GM13976 (cell line): ENCODE data around the gene SYNJ2.

Experiments used
- DNase-seq: peaks from one replicate; pipeline ENCODE4 v3.0.0; 2012; ENCODE audit warnings: low spot score
- CTCF ChIP-seq: IDR thresholded peaks from 2 replicates; pipeline ENCODE4 v1.5.1; 2012; ENCODE audit warnings: borderline replicate concordance, mild to moderate bottlenecking; ENCODE audit not compliant: insufficient read depth; ENCODE audit errors: extremely low read depth, missing control alignments, control extremely low read depth
- in situ Hi-C: fragments of 300-500 bp; cut with MboI; formaldehyde crosslinking; loops from one replicate; pipeline ENCODE4 v1.12.0; 2022; ENCODE audit warnings: low sequenced_read_pairs, mixed read lengths, inconsistent platforms; ENCODE audit not compliant: unreplicated experiment

SYNJ2 gene

GRCh38 chr6:158131926-158132325 is 150.3 kb downstream of the SYNJ2 start:
- TF ChIP-seq CTCF = peak; percentile 37
- in situ Hi-C loops = no loop called here
- DNase-seq = peak; percentile 43

- TF ChIP-seq CTCF = no peak
- DNase-seq = no peak
- in situ Hi-C loops = no loop called here
These were observed 161.1 kb downstream of the SYNJ2 start for GRCh38 chr6:158142789-158143188.

GRCh38 chr6:158143700-158144099 is 162.0 kb downstream of the SYNJ2 start:
- DNase-seq = peak; percentile 36
- in situ Hi-C loops = no loop called here
- TF ChIP-seq CTCF = no peak
